Activated CD8-positive, alpha-beta memory T cell treated with anti-CD3 and anti-CD28 coated beads, Interleukin-2, amount 50 U/mL, for 24 hours (primary cell): ENCODE measurements around the gene FRMD8.

ENCODE experiments used
- DNase-seq: peaks from one replicate; pipeline ENCODE4 v3.0.0-alpha.2; 2020; ENCODE audit errors: extremely low read depth

FRMD8 gene

DNA sequence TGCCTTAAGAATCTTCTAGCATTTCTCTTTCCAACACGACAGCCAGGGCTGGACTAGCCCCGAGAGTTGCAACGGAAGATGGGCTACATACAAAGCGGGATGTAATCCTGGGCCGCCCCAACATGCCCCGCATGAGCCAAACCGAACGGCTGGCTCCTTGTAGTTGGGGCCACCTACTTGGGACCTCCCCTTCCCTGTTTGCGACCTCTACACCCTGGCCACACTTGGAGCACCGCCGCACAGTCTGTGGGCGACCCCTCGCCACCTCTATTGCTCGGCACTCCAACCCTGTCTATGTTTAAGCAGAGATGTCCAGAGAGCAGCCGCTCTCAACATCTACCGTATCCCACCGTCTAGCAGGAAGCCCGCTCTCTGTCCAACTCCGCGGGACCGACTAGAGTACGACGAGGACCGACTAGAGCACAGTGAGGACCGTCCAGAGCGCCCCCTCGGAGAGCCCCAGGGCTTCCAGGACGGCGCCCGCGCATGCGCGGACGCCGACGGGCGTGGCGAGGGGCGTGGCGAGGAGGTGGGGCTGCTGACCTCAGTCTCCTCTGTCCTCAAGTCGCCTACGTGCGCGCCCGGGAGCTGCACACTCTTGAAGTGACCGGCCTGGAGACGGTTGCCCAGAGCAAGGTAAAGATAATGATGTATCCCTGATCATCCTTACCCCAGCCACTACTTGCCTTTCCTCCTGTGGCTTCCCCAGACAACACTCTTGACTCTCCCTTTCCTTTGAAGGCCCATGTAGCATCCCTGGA, 68.4 kb downstream of the FRMD8 start:
- peak; percentile 51 for DNase-seq

DNA sequence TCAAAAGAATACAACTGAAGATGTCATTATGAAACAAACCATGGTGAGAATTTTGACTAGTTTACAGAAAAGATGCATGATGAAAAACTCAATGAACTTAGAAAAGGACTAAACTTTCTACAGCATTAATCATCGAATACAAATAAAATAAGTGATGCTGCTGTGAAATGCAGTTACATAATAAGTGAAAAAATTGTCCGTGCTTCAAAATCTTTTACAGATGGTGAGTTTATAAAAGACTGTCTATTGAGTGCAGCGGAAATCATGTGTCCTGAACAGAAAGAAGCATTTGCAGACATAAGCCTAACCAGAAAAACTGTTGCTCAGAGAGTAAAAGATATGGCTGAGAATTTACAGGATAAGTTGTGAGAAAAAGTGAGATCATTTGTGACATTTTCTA, 70.0 kb downstream of the FRMD8 start:
- DNase-seq, result no peak

DNA sequence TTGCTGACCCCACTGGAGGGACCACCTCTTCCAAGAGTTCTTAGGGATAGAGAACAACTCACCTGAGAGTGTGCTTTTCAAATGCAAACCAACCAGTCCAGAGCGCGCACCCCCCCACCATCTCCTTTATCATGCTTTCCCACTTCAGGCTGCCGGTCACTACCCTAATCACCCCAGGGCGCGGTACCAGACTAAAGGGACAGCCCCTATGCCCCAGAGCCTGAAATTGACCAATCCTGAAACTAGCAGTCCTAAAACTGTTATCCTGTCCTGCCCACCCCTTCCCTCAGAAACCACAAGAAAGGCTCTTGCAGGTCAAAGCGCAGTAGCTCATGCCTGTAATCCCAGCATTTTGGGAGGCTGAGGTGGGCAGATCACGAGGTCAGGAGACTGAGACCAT, 73.1 kb downstream of the FRMD8 start:
- no peak for DNase-seq
